ENCODE results near the gene TMEM222.

Gene TMEM222

GRCh38 chr1:27351541-27352107, 29.7 kb downstream of the TMEM222 start:
- no peaks in the 10 kb centered on the region for H3K27me3 ChIP-seq (ENCODE audit: insufficient read depth, low read length)
- no peak overlapping the region for H3K27ac ChIP-seq (ENCODE audit: low read depth, low read length)
- H3K79me2 ChIP-seq (ENCODE audit: control insufficient read depth, insufficient read depth, low read length, unreplicated experiment): no peaks in the 10 kb centered on the region
- H3K36me3 ChIP-seq (ENCODE audit: insufficient read depth, low read length): peaks cover 2% of the 10 kb centered on the region; the same call in 1 of the 2 replicates
- no peak overlapping the region for H2AFZ ChIP-seq (ENCODE audit: low read length, unreplicated experiment)
- H3K4me3 ChIP-seq (ENCODE audit: low read depth, low read length): no peak overlapping the region
- H3K4me1 ChIP-seq (ENCODE audit: control insufficient read depth, insufficient read depth, low read length, unreplicated experiment): peaks cover 10% of the 10 kb centered on the region

DNA sequence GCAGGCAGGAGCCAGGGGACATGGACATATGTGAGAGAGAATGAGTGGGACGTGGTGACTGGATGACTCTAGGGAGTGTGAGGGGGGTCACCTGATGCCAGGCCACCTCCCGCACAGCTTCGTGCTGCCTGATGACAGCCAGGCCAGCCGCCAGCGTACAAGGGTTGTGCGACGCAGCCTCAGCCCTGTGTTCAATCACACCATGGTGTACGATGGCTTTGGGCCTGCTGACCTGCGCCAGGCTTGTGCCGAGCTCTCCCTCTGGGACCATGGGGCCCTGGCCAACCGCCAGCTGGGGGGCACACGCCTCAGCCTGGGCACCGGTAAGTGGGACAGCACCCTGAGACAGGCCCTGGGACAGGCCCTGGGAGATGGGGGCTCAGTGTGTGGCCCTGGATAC, 31.2 kb downstream of the TMEM222 start:
- H3K4me1 ChIP-seq (ENCODE audit: control insufficient read depth, insufficient read depth, low read length, unreplicated experiment): peaks cover 4% of the 10 kb centered on the region
- H2AFZ ChIP-seq (ENCODE audit: low read length, unreplicated experiment): no peak overlapping the region
- no peaks in the 10 kb centered on the region for H3K79me2 ChIP-seq (ENCODE audit: control insufficient read depth, insufficient read depth, low read length, unreplicated experiment)
- no peak overlapping the region for H3K4me3 ChIP-seq (ENCODE audit: low read depth, low read length)
- H3K27me3 ChIP-seq (ENCODE audit: insufficient read depth, low read length): no peaks in the 10 kb centered on the region
- H3K36me3 ChIP-seq (ENCODE audit: insufficient read depth, low read length): peaks cover 7% of the 10 kb centered on the region; the same call in 1 of the 2 replicates
- no peak overlapping the region for H3K27ac ChIP-seq (ENCODE audit: low read depth, low read length)

DNA sequence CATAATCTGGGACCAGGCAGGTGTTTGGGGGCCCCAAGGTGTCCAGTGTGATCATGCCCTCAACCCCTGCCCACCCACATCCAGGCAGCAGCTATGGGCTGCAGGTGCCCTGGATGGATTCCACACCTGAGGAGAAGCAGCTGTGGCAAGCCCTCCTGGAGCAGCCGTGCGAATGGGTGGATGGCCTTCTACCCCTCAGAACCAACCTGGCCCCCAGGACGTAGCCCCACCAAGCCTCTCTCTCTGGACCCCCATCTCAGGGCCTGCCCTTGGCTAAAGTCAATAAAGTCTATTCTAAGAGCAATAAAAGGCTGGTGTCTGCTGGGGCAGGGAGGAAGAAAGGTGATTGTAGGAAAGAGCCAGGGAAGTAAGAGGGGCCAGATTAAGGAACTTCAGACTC, 31.7 kb downstream of the TMEM222 start:
- Histone ChIP-seq H3K4me1 (ENCODE audit: control insufficient read depth, insufficient read depth, low read length, unreplicated experiment) (peaks cover 4% of the 10 kb centered on the region), H3K27ac (ENCODE audit: low read depth, low read length) (no peak overlapping the region), H3K36me3 (ENCODE audit: insufficient read depth, low read length) (peaks cover 7% of the 10 kb centered on the region; the same call in 1 of the 2 replicates), H3K79me2 (ENCODE audit: control insufficient read depth, insufficient read depth, low read length, unreplicated experiment) (no peaks in the 10 kb centered on the region), H3K27me3 (ENCODE audit: insufficient read depth, low read length) (no peaks in the 10 kb centered on the region), H2AFZ (ENCODE audit: low read length, unreplicated experiment) (no peak overlapping the region), H3K4me3 (ENCODE audit: low read depth, low read length) (no peak overlapping the region)

GRCh38 chr1:27355683-27356082, 33.7 kb downstream of the TMEM222 start:
- Histone ChIP-seq H3K27ac (ENCODE audit: low read depth, low read length) (no peak overlapping the region), H2AFZ (ENCODE audit: low read length, unreplicated experiment) (no peak overlapping the region), H3K4me1 (ENCODE audit: control insufficient read depth, insufficient read depth, low read length, unreplicated experiment) (no peaks in the 10 kb centered on the region), H3K27me3 (ENCODE audit: insufficient read depth, low read length) (no peaks in the 10 kb centered on the region), H3K4me3 (ENCODE audit: low read depth, low read length) (no peak overlapping the region), H3K79me2 (ENCODE audit: control insufficient read depth, insufficient read depth, low read length, unreplicated experiment) (no peaks in the 10 kb centered on the region), H3K36me3 (ENCODE audit: insufficient read depth, low read length) (peaks cover 7% of the 10 kb centered on the region; the same call in 1 of the 2 replicates)

- Histone ChIP-seq H3K4me1 (ENCODE audit: control insufficient read depth, insufficient read depth, low read length, unreplicated experiment) (no peaks in the 10 kb centered on the region), H3K4me3 (ENCODE audit: low read depth, low read length) (no peak overlapping the region), H3K36me3 (ENCODE audit: insufficient read depth, low read length) (peaks cover 7% of the 10 kb centered on the region; the same call in 1 of the 2 replicates), H3K27ac (ENCODE audit: low read depth, low read length) (no peak overlapping the region), H3K27me3 (ENCODE audit: insufficient read depth, low read length) (no peaks in the 10 kb centered on the region), H3K79me2 (ENCODE audit: control insufficient read depth, insufficient read depth, low read length, unreplicated experiment) (no peaks in the 10 kb centered on the region), H2AFZ (ENCODE audit: low read length, unreplicated experiment) (no peak overlapping the region)
Observed at GRCh38 chr1:27356277-27356618, 34.3 kb downstream of the TMEM222 start.

- peaks cover 7% of the 10 kb centered on the region; the same call in 1 of the 2 replicates for H3K36me3 ChIP-seq (ENCODE audit: insufficient read depth, low read length)
- H3K4me1 ChIP-seq (ENCODE audit: control insufficient read depth, insufficient read depth, low read length, unreplicated experiment): no peaks in the 10 kb centered on the region
- no peak overlapping the region for H3K4me3 ChIP-seq (ENCODE audit: low read depth, low read length)
- no peaks in the 10 kb centered on the region for H3K27me3 ChIP-seq (ENCODE audit: insufficient read depth, low read length)
- H3K79me2 ChIP-seq (ENCODE audit: control insufficient read depth, insufficient read depth, low read length, unreplicated experiment): no peaks in the 10 kb centered on the region
- H2AFZ ChIP-seq (ENCODE audit: low read length, unreplicated experiment): no peak overlapping the region
- no peak overlapping the region for H3K27ac ChIP-seq (ENCODE audit: low read depth, low read length)
Observed at GRCh38 chr1:27356619-27357280, 34.8 kb downstream of the TMEM222 start.

DNA sequence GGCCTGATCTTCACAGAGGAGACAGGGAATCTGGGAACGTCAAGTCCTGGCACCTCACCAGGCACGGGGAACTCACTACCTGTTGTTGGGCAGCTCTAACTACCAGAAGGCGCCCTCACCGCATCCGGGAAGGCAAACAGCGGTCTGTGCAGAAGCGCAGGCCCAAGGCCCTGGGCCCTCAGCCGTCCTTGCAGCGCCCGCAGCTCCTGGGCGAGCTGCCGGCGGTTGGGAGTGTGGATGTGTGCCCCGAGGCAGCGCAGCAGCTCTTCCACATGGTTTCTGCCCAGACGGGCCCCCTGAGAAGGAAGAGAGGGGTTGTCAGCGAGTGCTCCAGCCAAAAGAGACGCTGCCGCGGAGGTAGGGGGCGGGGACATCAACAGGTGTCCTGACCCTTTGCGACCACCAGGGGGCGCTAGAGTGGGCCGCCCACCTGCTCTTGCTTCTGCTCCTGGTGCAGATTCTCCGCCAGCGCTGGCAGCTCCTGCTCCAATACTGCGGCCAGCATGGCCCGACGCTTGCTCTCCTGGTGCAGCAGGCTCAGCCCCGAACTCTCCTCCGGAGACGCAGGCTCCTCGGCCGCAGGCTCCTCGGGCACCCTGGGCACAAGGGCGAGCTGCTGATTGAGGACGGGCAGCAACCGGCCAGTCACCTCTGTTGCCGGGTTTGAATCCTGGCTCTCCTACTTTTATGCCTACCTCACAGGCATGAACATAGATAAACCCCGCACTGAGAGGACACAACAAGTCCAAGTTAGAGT, 35.5 kb downstream of the TMEM222 start:
- no peak overlapping the region for H3K27ac ChIP-seq (ENCODE audit: low read depth, low read length)
- no peaks in the 10 kb centered on the region for H3K79me2 ChIP-seq (ENCODE audit: control insufficient read depth, insufficient read depth, low read length, unreplicated experiment)
- no peak overlapping the region for H3K4me3 ChIP-seq (ENCODE audit: low read depth, low read length)
- no peaks in the 10 kb centered on the region for H3K27me3 ChIP-seq (ENCODE audit: insufficient read depth, low read length)
- H3K36me3 ChIP-seq (ENCODE audit: insufficient read depth, low read length): peaks cover 7% of the 10 kb centered on the region; the same call in 1 of the 2 replicates
- no peak overlapping the region for H2AFZ ChIP-seq (ENCODE audit: low read length, unreplicated experiment)
- H3K4me1 ChIP-seq (ENCODE audit: control insufficient read depth, insufficient read depth, low read length, unreplicated experiment): no peaks in the 10 kb centered on the region

DNA sequence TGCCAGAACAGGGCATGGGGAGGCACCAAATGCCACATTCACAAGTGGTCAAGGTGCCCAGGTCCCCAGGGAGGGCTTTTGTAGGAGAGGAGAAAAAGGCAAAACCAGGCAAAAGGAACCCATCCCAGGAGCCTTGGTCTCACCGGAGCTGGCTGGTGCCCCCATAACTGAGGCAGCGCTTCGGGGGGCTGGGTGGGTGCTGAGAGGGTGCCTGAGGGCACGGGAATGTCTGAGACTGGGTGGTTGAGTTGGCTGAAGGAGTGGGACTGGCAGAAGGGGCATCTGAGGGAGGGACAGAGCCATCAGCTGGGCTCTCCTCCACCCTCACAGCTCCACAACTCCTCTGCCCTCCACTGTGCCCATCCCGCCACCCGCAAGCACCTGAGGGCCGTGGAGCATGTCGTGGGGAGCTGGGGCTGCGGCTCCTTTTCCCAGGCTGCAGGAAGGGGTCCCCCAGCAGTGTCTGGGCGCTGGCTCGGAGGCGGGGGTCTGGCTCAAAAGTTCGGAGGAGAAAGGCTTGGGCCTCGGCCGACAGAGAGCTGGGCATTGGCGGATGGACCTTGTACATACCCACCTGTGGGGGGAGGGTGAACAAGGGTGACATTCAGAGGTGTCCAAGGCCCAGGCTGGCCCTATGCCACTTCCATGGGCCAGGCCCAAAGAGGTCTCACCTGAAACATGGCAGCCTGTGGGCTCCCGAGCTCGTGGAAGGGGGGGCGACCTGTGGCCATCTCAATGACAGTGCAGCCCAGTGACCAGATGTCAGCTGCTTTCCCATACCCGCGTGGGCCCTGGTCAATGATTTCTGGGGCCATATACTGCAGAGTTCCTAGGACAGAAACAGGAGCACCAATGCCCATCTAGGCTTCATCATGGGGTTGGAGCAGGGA, 36.3 kb downstream of the TMEM222 start:
- Histone ChIP-seq H3K4me3 (ENCODE audit: low read depth, low read length) (no peak overlapping the region), H3K79me2 (ENCODE audit: control insufficient read depth, insufficient read depth, low read length, unreplicated experiment) (no peaks in the 10 kb centered on the region), H3K36me3 (ENCODE audit: insufficient read depth, low read length) (peaks cover 7% of the 10 kb centered on the region; the same call in 1 of the 2 replicates), H2AFZ (ENCODE audit: low read length, unreplicated experiment) (no peak overlapping the region), H3K4me1 (ENCODE audit: control insufficient read depth, insufficient read depth, low read length, unreplicated experiment) (no peaks in the 10 kb centered on the region), H3K27me3 (ENCODE audit: insufficient read depth, low read length) (no peaks in the 10 kb centered on the region), H3K27ac (ENCODE audit: low read depth, low read length) (no peak overlapping the region)

DNA sequence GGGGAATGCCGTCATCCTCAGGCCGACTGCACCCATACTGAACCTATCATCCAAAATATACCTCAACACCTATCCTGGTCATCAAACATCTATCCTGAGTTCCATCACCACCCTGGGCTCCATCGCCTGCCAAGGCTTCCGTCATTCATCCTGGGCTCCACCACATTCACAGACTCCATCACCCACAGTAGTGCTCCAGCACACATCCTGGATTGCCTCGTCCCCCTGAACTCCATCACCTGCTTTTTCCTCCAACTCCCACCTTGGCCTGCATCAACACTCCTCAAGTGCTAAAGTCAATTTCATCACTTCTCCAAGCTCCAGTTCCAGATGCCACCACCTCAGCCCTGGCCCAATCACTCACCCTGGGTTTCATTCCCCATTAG, 37.0 kb downstream of the TMEM222 start:
- Histone ChIP-seq H3K4me1 (ENCODE audit: control insufficient read depth, insufficient read depth, low read length, unreplicated experiment) (no peaks in the 10 kb centered on the region), H3K27me3 (ENCODE audit: insufficient read depth, low read length) (no peaks in the 10 kb centered on the region), H3K79me2 (ENCODE audit: control insufficient read depth, insufficient read depth, low read length, unreplicated experiment) (no peaks in the 10 kb centered on the region), H3K36me3 (ENCODE audit: insufficient read depth, low read length) (peaks cover 7% of the 10 kb centered on the region; the same call in 1 of the 2 replicates), H2AFZ (ENCODE audit: low read length, unreplicated experiment) (no peak overlapping the region), H3K4me3 (ENCODE audit: low read depth, low read length) (no peak overlapping the region), H3K27ac (ENCODE audit: low read depth, low read length) (no peak overlapping the region)

- peaks cover 7% of the 10 kb centered on the region; the same call in 1 of the 2 replicates for H3K36me3 ChIP-seq (ENCODE audit: insufficient read depth, low read length)
- H3K4me3 ChIP-seq (ENCODE audit: low read depth, low read length): no peak overlapping the region
- peaks cover 4% of the 10 kb centered on the region for H3K79me2 ChIP-seq (ENCODE audit: control insufficient read depth, insufficient read depth, low read length, unreplicated experiment)
- H2AFZ ChIP-seq (ENCODE audit: low read length, unreplicated experiment): no peak overlapping the region
- H3K4me1 ChIP-seq (ENCODE audit: control insufficient read depth, insufficient read depth, low read length, unreplicated experiment): peaks cover 2% of the 10 kb centered on the region
- no peak overlapping the region for H3K27ac ChIP-seq (ENCODE audit: low read depth, low read length)
- no peaks in the 10 kb centered on the region for H3K27me3 ChIP-seq (ENCODE audit: insufficient read depth, low read length)
Observed at GRCh38 chr1:27359822-27360158, 37.8 kb downstream of the TMEM222 start.

Data from ACC112 (cell line).